BJ (cell line): ENCODE results near the gene NEURL1B. TPM values are rescaled to one million over a fixed set of nuclear protein-coding genes. Genes with fewer than 3 reads are reported as not detected.
"Not testable (repeated sequence)": the region's sequence is repeated elsewhere in the genome, so short reads cannot be mapped to it uniquely, and the experiment has no call there.

Source experiments
- CTCF ChIA-PET: fragments of 350-600 bp; formaldehyde crosslinking; extraction: SDS; loops from one replicate; lab custom pipeline; 2021; ENCODE audit warnings: antibody characterized with exemption, inconsistent platforms; lab: Yijun Ruan, JAX
- POLR2A ChIA-PET: fragments of 300-600 bp; sonication (Branson Sonifier 250); formaldehyde crosslinking; extraction: SDS; loops from one replicate; lab custom pipeline; 2021; ENCODE audit warnings: antibody characterized with exemption; lab: Charles Lee
- DNase-seq: peaks from one replicate; pipeline ENCODE4 v3.0.0-alpha.2; 2011; ENCODE audit warnings: low read depth
- H3K27me3 ChIP-seq: 2 replicates; pipeline ENCODE4 v1.6.0; 2011; ENCODE audit warnings: low read length; ENCODE audit not compliant: control insufficient read depth, insufficient read depth
- H3K36me3 ChIP-seq: 2 replicates; pipeline ENCODE4 v1.5.1; 2011; ENCODE audit warnings: low read length; ENCODE audit not compliant: control insufficient read depth, insufficient read depth
- H3K4me3 ChIP-seq: 2 replicates; pipeline ENCODE4 v1.5.1; 2011; ENCODE audit warnings: low read depth, mild to moderate bottlenecking, control low read depth, low read length
- polyA plus RNA-seq: library from polyadenylated mRNA; depleted of rRNA; stranded (reverse); fragments of >200 nt; gene quantifications from 2 replicates; pipeline ENCODE4 v1.2.3, GENCODE V29; 2011
- TF ChIP-seq, protein P1 (sequence below): IDR thresholded peaks from 2 replicates; pipeline ENCODE4 v1.5.1; 2011; ENCODE audit warnings: low read depth, mild to moderate bottlenecking, control low read depth, inconsistent platforms, low read length, moderate library complexity; ENCODE audit not compliant: insufficient read depth

Gene NEURL1B
- polyA plus RNA-seq, 1 experiment, result 2.3 TPM

GRCh38 chr5:172598251-172599203, 42.5 kb upstream of the NEURL1B start:
- no peak for DNase-seq
- TF ChIP-seq, protein P1, sequence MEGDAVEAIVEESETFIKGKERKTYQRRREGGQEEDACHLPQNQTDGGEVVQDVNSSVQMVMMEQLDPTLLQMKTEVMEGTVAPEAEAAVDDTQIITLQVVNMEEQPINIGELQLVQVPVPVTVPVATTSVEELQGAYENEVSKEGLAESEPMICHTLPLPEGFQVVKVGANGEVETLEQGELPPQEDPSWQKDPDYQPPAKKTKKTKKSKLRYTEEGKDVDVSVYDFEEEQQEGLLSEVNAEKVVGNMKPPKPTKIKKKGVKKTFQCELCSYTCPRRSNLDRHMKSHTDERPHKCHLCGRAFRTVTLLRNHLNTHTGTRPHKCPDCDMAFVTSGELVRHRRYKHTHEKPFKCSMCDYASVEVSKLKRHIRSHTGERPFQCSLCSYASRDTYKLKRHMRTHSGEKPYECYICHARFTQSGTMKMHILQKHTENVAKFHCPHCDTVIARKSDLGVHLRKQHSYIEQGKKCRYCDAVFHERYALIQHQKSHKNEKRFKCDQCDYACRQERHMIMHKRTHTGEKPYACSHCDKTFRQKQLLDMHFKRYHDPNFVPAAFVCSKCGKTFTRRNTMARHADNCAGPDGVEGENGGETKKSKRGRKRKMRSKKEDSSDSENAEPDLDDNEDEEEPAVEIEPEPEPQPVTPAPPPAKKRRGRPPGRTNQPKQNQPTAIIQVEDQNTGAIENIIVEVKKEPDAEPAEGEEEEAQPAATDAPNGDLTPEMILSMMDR, result no peak
- CTCF ChIA-PET, result no interaction called here
- H3K27me3 ChIP-seq, result no peaks in the 10 kb centered on the region; the same call in 1 of the 2 replicates
- no peak overlapping the region for H3K4me3 ChIP-seq
- POLR2A ChIA-PET, result no interaction called here
- no peaks in the 10 kb centered on the region for H3K36me3 ChIP-seq

- no peak overlapping the region for H3K4me3 ChIP-seq
- H3K27me3 ChIP-seq, result no peaks in the 10 kb centered on the region; the same call in 1 of the 2 replicates
- TF ChIP-seq, protein P1, result no peak
- POLR2A ChIA-PET, result no interaction called here
- H3K36me3 ChIP-seq, result no peaks in the 10 kb centered on the region
- CTCF ChIA-PET, result no interaction called here
- DNase-seq, result no peak
These were observed 41.9 kb upstream of the NEURL1B start for GRCh38 chr5:172599204-172599567.

- TF ChIP-seq, protein P1, result no peak
- Histone ChIP-seq H3K4me3 (no peak overlapping the region), H3K36me3 (no peaks in the 10 kb centered on the region), H3K27me3 (no peaks in the 10 kb centered on the region; the same call in 1 of the 2 replicates)
- CTCF ChIA-PET, result no interaction called here
- DNase-seq, result no peak
- POLR2A ChIA-PET, result no interaction called here
These were observed 40.5 kb upstream of the NEURL1B start for GRCh38 chr5:172600571-172600970.

GRCh38 chr5:172601576-172601975, 39.5 kb upstream of the NEURL1B start:
- DNase-seq, H3K4me3 ChIP-seq, H3K27me3 ChIP-seq, POLR2A ChIA-PET, H3K36me3 ChIP-seq: not testable (repeated sequence)
- CTCF ChIA-PET, result interaction anchor here (1.4 kb wide), 1 partner anchor 40 kb away, joined by 4 read pairs; the partner anchor contains the start of gene NEURL1B

DNA sequence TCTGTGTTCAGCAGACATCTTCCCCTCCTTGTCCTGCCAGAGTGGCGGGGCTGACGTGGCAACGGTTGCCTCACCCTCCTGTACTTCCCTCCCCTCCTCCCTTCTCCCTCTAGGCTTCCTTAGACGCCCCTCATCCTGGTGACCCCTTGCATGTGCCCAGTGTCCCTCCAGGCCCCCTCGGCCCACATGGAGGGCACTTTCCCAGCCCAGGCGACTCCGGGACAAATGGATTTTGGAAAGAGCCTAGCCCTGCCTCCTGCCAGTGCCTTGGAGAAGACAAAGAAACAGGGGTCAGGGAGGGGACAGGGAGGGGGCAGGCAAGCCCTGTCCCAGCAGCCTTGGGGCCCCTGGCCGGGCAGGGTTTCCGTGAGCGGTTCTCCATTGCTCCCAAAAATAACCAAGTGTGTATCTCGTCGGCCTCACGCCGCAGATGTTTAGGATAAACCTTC, 38.3 kb upstream of the NEURL1B start:
- Histone ChIP-seq H3K4me3 (no peak overlapping the region), H3K27me3 (peaks cover 2% of the 10 kb centered on the region; the same call in 1 of the 2 replicates), H3K36me3 (no peaks in the 10 kb centered on the region)
- CTCF ChIA-PET, result interaction anchor here (1.4 to 1.6 kb wide), 2 partner anchors 37 to 38 kb away, joined by 3 to 4 read pairs; partner anchors contain the start of gene NEURL1B
- TF ChIP-seq, protein P1, result no peak
- DNase-seq, result no peak
- POLR2A ChIA-PET, result no interaction called here
